ENCODE results near the gene R3HDM1. TPM values are rescaled to one million over a fixed set of nuclear protein-coding genes. Genes with fewer than 3 reads are reported as not detected.

The R3HDM1 gene
- total RNA-seq, 4 donors from 2014 or later, result 13.7 to 22.3 (median 19.2) TPM

DNA sequence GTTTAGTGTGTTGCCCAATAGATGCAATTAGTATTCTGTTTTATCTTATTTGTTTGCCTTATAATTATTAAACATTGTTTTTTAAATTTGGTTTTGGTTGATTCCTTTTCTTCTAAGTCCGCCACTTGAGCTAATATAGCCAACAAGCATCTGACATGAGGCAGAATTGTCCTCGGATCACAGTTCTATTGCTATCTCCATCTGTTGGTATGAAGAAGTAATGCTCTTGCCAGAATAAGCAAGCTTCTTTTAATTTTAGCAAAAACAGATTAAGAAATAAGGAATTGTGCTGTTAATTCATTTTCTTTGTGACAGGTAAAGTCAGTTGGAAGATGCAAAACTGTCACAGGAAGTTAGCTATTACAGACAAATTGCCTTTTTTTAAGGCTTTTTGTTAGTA is 54.3 kb downstream of the R3HDM1 start:
- intact Hi-C loops (cut with DNase I; ENCODE audit: low total_unique reads) (loop anchor here (10.0 kb wide), 1 partner anchor 1589 kb away; no protein-coding TSS in a partner anchor), in situ Hi-C loops (cut with MboI; ENCODE audit: low pct_ligation_motif_present in 1 of 4, low pct_unique_long_range_greater_than_20kb in 1 of 4, low sequenced_read_pairs in 3 of 4) (loop anchor here in 1 of 4 donors (25.0 kb wide), 1 partner anchor 98 kb away; no protein-coding TSS in a partner anchor)
- no peak for TF ChIP-seq CTCF (IDR thresholded peaks at IDR 0.05)
- no peak for TF ChIP-seq POLR2AphosphoS5 (IDR thresholded peaks at IDR 0.05)
- TF ChIP-seq EP300 (IDR thresholded peaks at IDR 0.05; ENCODE audit: low read depth), result no peak
- no peak for TF ChIP-seq POLR2A (IDR thresholded peaks at IDR 0.05)
- no peak overlapping the region for H3K27ac ChIP-seq
- DNase-seq, result no peak
- H3K9me3 ChIP-seq, result no peaks in the 10 kb centered on the region
- H3K27me3 ChIP-seq, result no peaks in the 10 kb centered on the region
- no peaks in the 10 kb centered on the region for H3K36me3 ChIP-seq
- H3K4me1 ChIP-seq, result no peaks in the 10 kb centered on the region
- H3K4me3 ChIP-seq, result no peak overlapping the region
- WGBS, 2 donors (ENCODE audit: low coverage in 1 of 2), result 87 to 92% methylated on average over 2 of the region's 2 CpGs

- intact Hi-C loops (cut with DNase I; ENCODE audit: low total_unique reads), result loop anchor here (10.0 kb wide), 1 partner anchor 1589 kb away; no protein-coding TSS in a partner anchor
- H3K9me3 ChIP-seq, result no peaks in the 10 kb centered on the region
Observed at GRCh38 chr2:135586148-135586547, 54.9 kb downstream of the R3HDM1 start.

DNA sequence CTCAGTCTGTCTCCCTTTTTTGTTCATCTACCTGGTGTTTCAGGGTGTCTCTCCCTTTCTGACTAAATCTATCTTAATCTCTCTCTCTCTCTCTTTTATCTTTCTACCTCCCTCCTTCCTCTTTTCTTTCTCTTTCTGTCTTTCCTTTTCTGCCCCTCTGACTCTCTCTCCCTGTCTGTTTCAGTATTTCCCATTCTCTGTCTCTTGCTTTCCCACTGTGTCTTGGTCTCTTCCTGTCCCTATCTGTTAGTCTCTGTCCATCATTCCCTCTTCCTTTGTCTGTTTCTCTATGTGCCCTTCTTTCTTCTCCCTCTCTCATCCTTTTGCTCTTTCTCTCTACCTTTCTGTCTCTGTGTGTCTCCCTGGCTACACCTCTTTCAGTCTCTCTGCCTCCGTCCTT is 56.7 kb downstream of the R3HDM1 start:
- H3K36me3 ChIP-seq, result no peaks in the 10 kb centered on the region
- WGBS, 2 donors (ENCODE audit: low coverage in 1 of 2), result 75 to 89% methylated on average over 1 of the region's 1 CpG
- in situ Hi-C loops (cut with MboI; ENCODE audit: low pct_ligation_motif_present in 1 of 4, low pct_unique_long_range_greater_than_20kb in 1 of 4, low sequenced_read_pairs in 3 of 4) (loop anchor here in 1 of 4 donors (25.0 kb wide), 1 partner anchor 101 kb away; no protein-coding TSS in a partner anchor), intact Hi-C loops (cut with DNase I; ENCODE audit: low total_unique reads) (loop anchor here (10.0 kb wide), 1 partner anchor 1587 kb away; no protein-coding TSS in a partner anchor)
- DNase-seq, result no peak
- H3K4me3 ChIP-seq, result no peak overlapping the region
- H3K27ac ChIP-seq, result no peak overlapping the region
- no peaks in the 10 kb centered on the region for H3K27me3 ChIP-seq
- H3K9me3 ChIP-seq, result no peaks in the 10 kb centered on the region
- no peaks in the 10 kb centered on the region for H3K4me1 ChIP-seq
- TF ChIP-seq EP300 (IDR thresholded peaks at IDR 0.05; ENCODE audit: low read depth) (no peak), POLR2AphosphoS5 (IDR thresholded peaks at IDR 0.05) (no peak), CTCF (IDR thresholded peaks at IDR 0.05) (no peak), POLR2A (IDR thresholded peaks at IDR 0.05) (no peak)

More at GRCh38 chr2:135586148-135586547, 54.9 kb downstream of the R3HDM1 start:
- no peak overlapping the region for H3K27ac ChIP-seq
- no peaks in the 10 kb centered on the region for H3K27me3 ChIP-seq
- H3K36me3 ChIP-seq, result no peaks in the 10 kb centered on the region
- 81% methylated on average over 1 of the region's 1 CpG; no CpG with 5 or more reads in 1 of the 2 donors for WGBS, 2 donors (ENCODE audit: low coverage in 1 of 2)
- TF ChIP-seq CTCF (IDR thresholded peaks at IDR 0.05) (no peak), POLR2A (IDR thresholded peaks at IDR 0.05) (no peak), EP300 (IDR thresholded peaks at IDR 0.05; ENCODE audit: low read depth) (no peak), POLR2AphosphoS5 (IDR thresholded peaks at IDR 0.05) (no peak)
- in situ Hi-C loops (cut with MboI; ENCODE audit: low pct_ligation_motif_present in 1 of 4, low pct_unique_long_range_greater_than_20kb in 1 of 4, low sequenced_read_pairs in 3 of 4), result loop anchor here in 1 of 4 donors (25.0 kb wide), 1 partner anchor 99 kb away; no protein-coding TSS in a partner anchor
- H3K4me1 ChIP-seq, result no peaks in the 10 kb centered on the region
- no peak overlapping the region for H3K4me3 ChIP-seq
- DNase-seq, result no peak

- no peaks in the 10 kb centered on the region for H3K9me3 ChIP-seq
- H3K27ac ChIP-seq, result no peak overlapping the region
- WGBS, 2 donors (ENCODE audit: low coverage in 1 of 2), result 49% methylated on average over 2 of the region's 2 CpGs
- in situ Hi-C loops (cut with MboI; ENCODE audit: low pct_ligation_motif_present in 1 of 4, low pct_unique_long_range_greater_than_20kb in 1 of 4, low sequenced_read_pairs in 3 of 4), result loop anchor here in 1 of 4 donors (25.0 kb wide), 1 partner anchor 103 kb away; no protein-coding TSS in a partner anchor
- no peak for TF ChIP-seq POLR2A (IDR thresholded peaks at IDR 0.05)
- no peak for TF ChIP-seq EP300 (IDR thresholded peaks at IDR 0.05; ENCODE audit: low read depth)
- TF ChIP-seq CTCF (IDR thresholded peaks at IDR 0.05), result no peak
- TF ChIP-seq POLR2AphosphoS5 (IDR thresholded peaks at IDR 0.05), result no peak
- H3K4me3 ChIP-seq, result no peak overlapping the region
- no peaks in the 10 kb centered on the region for H3K4me1 ChIP-seq
- H3K27me3 ChIP-seq, result no peaks in the 10 kb centered on the region
- no peaks in the 10 kb centered on the region for H3K36me3 ChIP-seq
- no peak for DNase-seq
- intact Hi-C loops (cut with DNase I; ENCODE audit: low total_unique reads), result no loop called here
Observed at GRCh38 chr2:135590619-135591260, 59.5 kb downstream of the R3HDM1 start.
